Common myeloid progenitor, CD34-positive (primary cell): ENCODE data around the gene ITGA2. TPM values are rescaled to one million over a fixed set of nuclear protein-coding genes. Genes with fewer than 3 reads are reported as not detected.

Experiments
- CTCF ChIA-PET: fragments of 350-600 bp; sonication (Branson Sonifier 250); formaldehyde crosslinking; loops from one replicate; lab custom pipeline; 2021; ENCODE audit warnings: antibody characterized with exemption; lab: Charles Lee
- POLR2A ChIA-PET: fragments of 350-600 bp; sonication (Branson Sonifier 250); formaldehyde crosslinking; loops from one replicate; lab custom pipeline; 2021; ENCODE audit warnings: antibody characterized with exemption; lab: Charles Lee
- DNase-seq, 3 donors: peaks; one replicate each; pipeline versions ENCODE4 v3.0.0 to v3.0.0-alpha.2; 2013
- H3K27ac ChIP-seq, 2 experiments: 1 replicate in 1 of 2; 2 replicates in 1 of 2; pipeline ENCODE4 v1.7.0; 2013; ENCODE audit warnings: inconsistent platforms in 2 of 2, low read length in 2 of 2, mild to moderate bottlenecking in 2 of 2, low read depth in 1 of 2, moderate library complexity in 1 of 2; ENCODE audit not compliant: severe bottlenecking in 2 of 2, insufficient read depth in 1 of 2, poor library complexity in 1 of 2
- H3K27me3 ChIP-seq, 5 experiments: replicated peaks in 2 of 5; 1 replicate in 3 of 5; 2 replicates in 2 of 5; pipeline versions ENCODE4 v1.6.1 to v1.7.0; 2013; ENCODE audit warnings: low read length in 4 of 5, mild to moderate bottlenecking in 2 of 5, moderate library complexity in 2 of 5, inconsistent platforms in 1 of 5; ENCODE audit not compliant: insufficient read depth in 5 of 5, control insufficient read depth in 4 of 5
- H3K36me3 ChIP-seq, 4 experiments: 1 replicate in 2 of 4; 2 replicates in 2 of 4; pipeline versions ENCODE4 v1.6.1 to v1.7.0; 2013; ENCODE audit warnings: low read length in 3 of 4, control low read depth in 1 of 4, mild to moderate bottlenecking in 1 of 4; ENCODE audit not compliant: control insufficient read depth in 4 of 4, insufficient read depth in 4 of 4
- H3K4me1 ChIP-seq, 4 experiments: 1 replicate in 3 of 4; 2 replicates in 1 of 4; pipeline versions ENCODE4 v1.6.1 to v1.7.1; 2013; ENCODE audit warnings: low read length in 3 of 4, mild to moderate bottlenecking in 3 of 4, control low read depth in 1 of 4, inconsistent platforms in 1 of 4, moderate library complexity in 1 of 4; ENCODE audit not compliant: control insufficient read depth in 4 of 4, insufficient read depth in 4 of 4; ENCODE audit errors: control extremely low read depth in 1 of 4
- H3K4me3 ChIP-seq, 7 experiments: 1 replicate in 4 of 7; 2 replicates in 3 of 7; pipeline versions ENCODE4 v1.5.1 to v1.7.0; 2013; ENCODE audit warnings: mild to moderate bottlenecking in 7 of 7, low read length in 6 of 7, moderate library complexity in 6 of 7, inconsistent platforms in 2 of 7, low read depth in 2 of 7, control low read depth in 1 of 7; ENCODE audit not compliant: insufficient read depth in 4 of 7, control insufficient read depth in 1 of 7; ENCODE audit errors: extremely low read depth in 1 of 7
- H3K9me3 ChIP-seq, 5 experiments: 1 replicate in 4 of 5; 2 replicates in 1 of 5; pipeline versions ENCODE4 v1.6.1 to v1.7.1; 2013; ENCODE audit warnings: low read length in 4 of 5, mild to moderate bottlenecking in 2 of 5, inconsistent platforms in 1 of 5, low read depth in 1 of 5, moderate library complexity in 1 of 5; ENCODE audit not compliant: control insufficient read depth in 4 of 5, insufficient read depth in 2 of 5; ENCODE audit errors: control extremely low read depth in 1 of 5
- WGBS: methylation state at CpG from one replicate; pipeline ENCODE4 v1.1.5; 2013; ENCODE audit not compliant: insufficient coverage; 5-methylcytosine and 5-hydroxymethylcytosine counted together
- polyA plus RNA-seq: library from polyadenylated mRNA; unstranded; fragments of 120-200 nt; gene quantifications from one replicate; pipeline ENCODE4 v1.2.1, GENCODE V29; 2013

ITGA2 gene
- 2.8 TPM for polyA plus RNA-seq

- no peaks in the 10 kb centered on the region for H3K36me3 ChIP-seq
- DNase-seq = peak in 2 of 3 donors; percentile 9 to 54
- POLR2A ChIA-PET = no interaction called here
- peaks cover 0 to 13% (median 5%) of the 10 kb centered on the region in 5 experiments for H3K27me3 ChIP-seq
- under 1% methylated on average over 47 of the region's 64 CpGs for WGBS
- H3K27ac ChIP-seq = no peak within 1 kb of the TSS
- CTCF ChIA-PET = interaction anchor here (0.6 to 1.4 kb wide), 5 partner anchors 17 to 46 kb away, joined by 3 to 5 read pairs (median 3); no protein-coding TSS in a partner anchor
- H3K9me3 ChIP-seq = no peaks in the 10 kb centered on the region
- H3K4me1 ChIP-seq = peaks cover 0 to 27% (median 15%) of the 10 kb centered on the region in 4 experiments
- H3K4me3 ChIP-seq = peak within 1 kb of the TSS; percentile 46 to 82 (median 76)
Observed at GRCh38 chr5:52989025-52989780, at the start of gene ITGA2. Gene ITGA2, plus strand, starts transcription at chr5:52989352. Its CDS starts 117 bp downstream, at chr5:52989469.

GRCh38 chr5:52943285-52943684 lies 45.9 kb upstream of the ITGA2 start:
- Histone ChIP-seq H3K4me3 (no peak overlapping the region), H3K9me3 (no peaks in the 10 kb centered on the region), H3K27me3 (no peaks in the 10 kb centered on the region), H3K4me1 (peaks cover 0 to 5% (median 0%) of the 10 kb centered on the region in 4 experiments), H3K27ac (no peak overlapping the region), H3K36me3 (no peaks in the 10 kb centered on the region)
- CTCF ChIA-PET = interaction anchor here (0.7 to 9.3 kb wide), 7 partner anchors 10 to 164 kb away, joined by 3 to 124 read pairs (median 5); no protein-coding TSS in a partner anchor
- POLR2A ChIA-PET = no interaction called here
- DNase-seq = peak in 2 of 3 donors; percentile 29 to 50
- 95% methylated on average over 2 of the region's 2 CpGs for WGBS

- peaks cover 0 to 8% (median 0%) of the 10 kb centered on the region in 4 experiments for H3K4me1 ChIP-seq
- H3K9me3 ChIP-seq = no peaks in the 10 kb centered on the region
- no peak overlapping the region for H3K27ac ChIP-seq
- no peaks in the 10 kb centered on the region for H3K36me3 ChIP-seq
- WGBS = 84% methylated on average over 7 of the region's 7 CpGs
- ChIA-PET CTCF (interaction anchor here (0.8 to 9.3 kb wide), 7 partner anchors 9 to 170 kb away, joined by 3 to 124 read pairs (median 5); no protein-coding TSS in a partner anchor), POLR2A (no interaction called here)
- no peak overlapping the region for H3K4me3 ChIP-seq
- no peaks in the 10 kb centered on the region for H3K27me3 ChIP-seq
- DNase-seq = no peak
Observed at GRCh38 chr5:52943808-52944207, 45.3 kb upstream of the ITGA2 start.

- peak overlapping the region in 1 of 2 experiments; percentile 36 for H3K27ac ChIP-seq
- no peaks in the 10 kb centered on the region for H3K9me3 ChIP-seq
- POLR2A ChIA-PET = no interaction called here
- no peaks in the 10 kb centered on the region for H3K36me3 ChIP-seq
- H3K4me1 ChIP-seq = peaks cover 0 to 8% (median 0%) of the 10 kb centered on the region in 4 experiments
- peak overlapping the region in 6 of 7 experiments; percentile 13 to 84 (median 54) for H3K4me3 ChIP-seq
- WGBS = no CpG with 5 or more reads among the region's 4 CpGs
- CTCF ChIA-PET = interaction anchor here (1.0 to 9.3 kb wide), 4 partner anchors 33 to 153 kb away, joined by 3 to 124 read pairs (median 6); no protein-coding TSS in a partner anchor
- DNase-seq = peak in 2 of 3 donors; percentile 17 to 28
- no peaks in the 10 kb centered on the region for H3K27me3 ChIP-seq
Observed at GRCh38 chr5:52945040-52945439, 44.1 kb upstream of the ITGA2 start.

GRCh38 chr5:52947208-52947607 lies 41.9 kb upstream of the ITGA2 start:
- Histone ChIP-seq H3K4me1 (peaks cover 0 to 8% (median 0%) of the 10 kb centered on the region in 4 experiments), H3K36me3 (no peaks in the 10 kb centered on the region), H3K27me3 (no peaks in the 10 kb centered on the region), H3K9me3 (no peaks in the 10 kb centered on the region), H3K27ac (no peak overlapping the region), H3K4me3 (no peak overlapping the region)
- DNase-seq = no peak
- CTCF ChIA-PET = interaction anchor here (1.3 to 9.3 kb wide), 6 partner anchors 9 to 1288 kb away, joined by 4 to 124 read pairs (median 9); partner anchors contain the start of gene ITGA2
- POLR2A ChIA-PET = no interaction called here
- WGBS = no CpG with 5 or more reads among the region's 4 CpGs

- peak in 2 of 3 donors; percentile 24 to 40 for DNase-seq
- Histone ChIP-seq H3K4me3 (no peak overlapping the region), H3K27me3 (no peaks in the 10 kb centered on the region), H3K27ac (no peak overlapping the region), H3K4me1 (peaks cover 0 to 8% (median 0%) of the 10 kb centered on the region in 4 experiments), H3K9me3 (no peaks in the 10 kb centered on the region), H3K36me3 (no peaks in the 10 kb centered on the region)
- ChIA-PET POLR2A (no interaction called here), CTCF (interaction anchor here (1.1 to 9.3 kb wide), 18 partner anchors 10 to 1287 kb away, joined by 3 to 124 read pairs (median 5); partner anchors contain the start of gene ITGA2)
Observed at GRCh38 chr5:52947851-52948250, 41.3 kb upstream of the ITGA2 start.
